ENCODE measurements around the gene KIAA1958. TPM values are rescaled to one million over a fixed set of nuclear protein-coding genes. Genes with fewer than 3 reads are reported as not detected.
A peak's percentile ranks its signal among the peaks of the same experiment; 100 is the strongest.

The KIAA1958 gene
- total RNA-seq, 1 experiment from 2014 or later, result 4.2 TPM

- intact Hi-C loops (cut with micrococcal nuclease), result no loop called here
- Histone ChIP-seq H3K36me3 (ENCODE audit: low read depth, low read length) (no peaks in the 10 kb centered on the region), H3K4me3 (ENCODE audit: low read length) (no peak overlapping the region), H3K9ac (ENCODE audit: low read length) (no peak overlapping the region), H3K27me3 (ENCODE audit: low read length) (no peaks in the 10 kb centered on the region), H4K20me1 (ENCODE audit: low read length) (no peaks in the 10 kb centered on the region), H2AFZ (ENCODE audit: low read length) (no peak overlapping the region), H3F3A (ENCODE audit: low read length, unreplicated experiment) (no peaks in the 10 kb centered on the region), H3K4me1 (ENCODE audit: insufficient read depth, low read length) (peaks cover 29% of the 10 kb centered on the region), H3K9me2 (replicated peaks; ENCODE audit: low read length) (no peaks in the 10 kb centered on the region), H3K27ac (ENCODE audit: low read length) (no peak overlapping the region), H3K4me2 (ENCODE audit: low read length) (no peak overlapping the region), H3K9me3 (ENCODE audit: low read length) (no peaks in the 10 kb centered on the region), H3K79me2 (ENCODE audit: low read length) (no peaks in the 10 kb centered on the region)
- ChIA-PET CTCF (no interaction called here), POLR2A (ENCODE audit: unreplicated experiment) (no interaction called here)
- ATAC-seq (no peak), DNase-seq (no peak)
- TF ChIP-seq EZH2phosphoT487 (IDR thresholded peaks at IDR 0.05; ENCODE audit: borderline replicate concordance, low read length) (no peak), CTCF (conservative IDR thresholded peaks at IDR 0.05; ENCODE audit: low read depth, low read length) (no peak), EZH2 (IDR thresholded peaks at IDR 0.05; ENCODE audit: low read length, unreplicated experiment) (no peak)
- no TSS peak for BruUV-seq (replicated peaks)
These were observed 65.8 kb downstream of the KIAA1958 start for GRCh38 chr9:112552229-112553056.

- Histone ChIP-seq H4K20me1 (ENCODE audit: low read length) (no peaks in the 10 kb centered on the region), H3K36me3 (ENCODE audit: low read depth, low read length) (no peaks in the 10 kb centered on the region), H3K9me2 (replicated peaks; ENCODE audit: low read length) (no peaks in the 10 kb centered on the region), H3K79me2 (ENCODE audit: low read length) (no peaks in the 10 kb centered on the region), H3K9ac (ENCODE audit: low read length) (no peak overlapping the region), H3K4me1 (ENCODE audit: insufficient read depth, low read length) (peaks cover 33% of the 10 kb centered on the region), H2AFZ (ENCODE audit: low read length) (no peak overlapping the region), H3K27ac (ENCODE audit: low read length) (no peak overlapping the region), H3K9me3 (ENCODE audit: low read length) (no peaks in the 10 kb centered on the region), H3K4me3 (ENCODE audit: low read length) (no peak overlapping the region), H3K27me3 (ENCODE audit: low read length) (no peaks in the 10 kb centered on the region), H3K4me2 (ENCODE audit: low read length) (no peak overlapping the region), H3F3A (ENCODE audit: low read length, unreplicated experiment) (no peaks in the 10 kb centered on the region)
- TF ChIP-seq EZH2phosphoT487 (IDR thresholded peaks at IDR 0.05; ENCODE audit: borderline replicate concordance, low read length) (no peak), CTCF (conservative IDR thresholded peaks at IDR 0.05; ENCODE audit: low read depth, low read length) (no peak)
- ATAC-seq (no peak), DNase-seq (no peak)
- no TSS peak for BruUV-seq (replicated peaks)
- CTCF ChIA-PET, result no interaction called here
- POLR2A ChIA-PET (ENCODE audit: unreplicated experiment), result no interaction called here
- intact Hi-C loops (cut with micrococcal nuclease), result no loop called here
These were observed 66.7 kb downstream of the KIAA1958 start for GRCh38 chr9:112553256-112553826.

GRCh38 chr9:112554516-112554915 is 67.9 kb downstream of the KIAA1958 start:
- H3K9me3 ChIP-seq (ENCODE audit: low read length), result no peaks in the 10 kb centered on the region
- peak; percentile 63 for DNase-seq
- no TSS peak for BruUV-seq (replicated peaks)
- no peaks in the 10 kb centered on the region for H3K9me2 ChIP-seq (replicated peaks; ENCODE audit: low read length)
- H2AFZ ChIP-seq (ENCODE audit: low read length), result no peak overlapping the region
- TF ChIP-seq EZH2phosphoT487 (IDR thresholded peaks at IDR 0.05; ENCODE audit: borderline replicate concordance, low read length), result no peak
- no peak for TF ChIP-seq EZH2 (IDR thresholded peaks at IDR 0.05; ENCODE audit: low read length, unreplicated experiment)
- no peak for TF ChIP-seq CTCF (conservative IDR thresholded peaks at IDR 0.05; ENCODE audit: low read depth, low read length)
- no peak overlapping the region for H3K9ac ChIP-seq (ENCODE audit: low read length)
- no peaks in the 10 kb centered on the region for H3F3A ChIP-seq (ENCODE audit: low read length, unreplicated experiment)
- H3K27me3 ChIP-seq (ENCODE audit: low read length), result no peaks in the 10 kb centered on the region
- H3K27ac ChIP-seq (ENCODE audit: low read length), result no peak overlapping the region
- CTCF ChIA-PET, result no interaction called here
- ATAC-seq, result peak; percentile 54; the same call in 1 of the 2 replicates
- intact Hi-C loops (cut with micrococcal nuclease), result no loop called here
- H3K4me2 ChIP-seq (ENCODE audit: low read length), result peak overlapping the region; percentile 16; the same call in 1 of the 2 replicates
- no peaks in the 10 kb centered on the region for H3K79me2 ChIP-seq (ENCODE audit: low read length)
- no peaks in the 10 kb centered on the region for H4K20me1 ChIP-seq (ENCODE audit: low read length)
- H3K4me3 ChIP-seq (ENCODE audit: low read length), result no peak overlapping the region
- H3K36me3 ChIP-seq (ENCODE audit: low read depth, low read length), result no peaks in the 10 kb centered on the region
- POLR2A ChIA-PET (ENCODE audit: unreplicated experiment), result interaction anchor here (0.7 kb wide), 1 partner anchor 183 kb away, joined by 3 read pairs; no protein-coding TSS in a partner anchor
- peaks cover 42% of the 10 kb centered on the region for H3K4me1 ChIP-seq (ENCODE audit: insufficient read depth, low read length)
